ENCODE results near the gene PDZRN4. TPM values are rescaled to one million over a fixed set of nuclear protein-coding genes. Genes with fewer than 3 reads are reported as not detected.

Gene PDZRN4
- total and polyA plus RNA-seq, 2 of the 4 experiments (the other 2 are of a cell fraction) = not detected

GRCh38 chr12:41151793-41152192 lies 36.3 kb upstream of the PDZRN4 start:
- Histone ChIP-seq H2BK20ac (ENCODE audit: low read depth, low read length) (no peak overlapping the region), H3K18ac (ENCODE audit: low read depth, low read length) (no peak overlapping the region), H3K14ac (replicated peaks; ENCODE audit: low read depth, low read length) (no peak overlapping the region), H3K9me1 (ENCODE audit: insufficient read depth, low read length) (no peaks in the 10 kb centered on the region), H3K56ac (ENCODE audit: extremely low read depth, insufficient read depth, low read length) (no peak overlapping the region), H2AK9ac (replicated peaks; ENCODE audit: low read depth, low read length, poor library complexity) (no peak overlapping the region), H3K79me1 (ENCODE audit: low read depth in 1 of 2, low read length in 2 of 2) (no peaks in the 10 kb centered on the region), H3K27ac (ENCODE audit: insufficient read depth, low read length) (no peak overlapping the region), H4K20me1 (ENCODE audit: insufficient read depth, low read length) (no peaks in the 10 kb centered on the region), H3K23ac (ENCODE audit: low read depth, low read length) (no peak overlapping the region), H2BK5ac (ENCODE audit: low read depth, low read length, poor library complexity, severe bottlenecking) (no peak overlapping the region), H2BK15ac (ENCODE audit: low read depth, low read length) (no peak overlapping the region), H2BK120ac (ENCODE audit: low read depth, low read length) (no peak overlapping the region), H3K4me2 (ENCODE audit: low read depth, low read length) (no peak overlapping the region), H4K5ac (ENCODE audit: low read depth, low read length) (no peak overlapping the region), H3K27me3 (ENCODE audit: control insufficient read depth, insufficient read depth, low read length) (no peaks in the 10 kb centered on the region), H3K9me3 (ENCODE audit: control insufficient read depth, insufficient read depth, low read length) (no peaks in the 10 kb centered on the region), H2AFZ (replicated peaks; ENCODE audit: low read length, poor library complexity) (no peak overlapping the region), H3K4me1 (ENCODE audit: control insufficient read depth, insufficient read depth, low read length) (no peaks in the 10 kb centered on the region), H3K36me3 (ENCODE audit: control insufficient read depth, insufficient read depth, low read length) (no peaks in the 10 kb centered on the region), H4K91ac (ENCODE audit: insufficient read depth, low read depth, low read length) (no peak overlapping the region), H3K4me3 (ENCODE audit: insufficient read depth, low read depth, low read length) (no peak overlapping the region), H4K8ac (ENCODE audit: low read depth in 2 of 2, low read length in 2 of 2) (no peak overlapping the region), H3K4ac (ENCODE audit: low read depth, low read length) (no peak overlapping the region), H2AK5ac (ENCODE audit: low read depth, low read length) (no peak overlapping the region), H3K9ac (ENCODE audit: low read depth, low read length) (no peak overlapping the region)
- dilution Hi-C loops (cut with HindIII; ENCODE audit: low sequenced_read_pairs, unreplicated experiment) (no loop called here), in situ Hi-C loops (cut with MboI; ENCODE audit: low sequenced_read_pairs) (no loop called here), intact Hi-C loops (cut with micrococcal nuclease) (no loop called here)
- CTCF ChIA-PET = no interaction called here
- BruUV-seq (replicated peaks) = no TSS peak
- no CpG with 5 or more reads among the region's 3 CpGs for WGBS, 2 experiments (ENCODE audit: extremely low coverage in 2 of 2, insufficient read length in 1 of 2)
- DNase-seq (no peak), ATAC-seq (ENCODE audit: low read depth) (no peak)
- POLR2A ChIA-PET (ENCODE audit: unreplicated experiment) = no interaction called here
- no peak for TF ChIP-seq RFX5 (IDR thresholded peaks at IDR 0.05; ENCODE audit: low read depth, low read length)
- no peak for TF ChIP-seq SMC3 (IDR thresholded peaks at IDR 0.05; ENCODE audit: low read depth, low read length)
- no peak for TF ChIP-seq CHD1 (IDR thresholded peaks at IDR 0.05; ENCODE audit: low read depth, low read length)
- TF ChIP-seq RAD21 (IDR thresholded peaks at IDR 0.05; ENCODE audit: low read length) = no peak
- TF ChIP-seq, protein P1, sequence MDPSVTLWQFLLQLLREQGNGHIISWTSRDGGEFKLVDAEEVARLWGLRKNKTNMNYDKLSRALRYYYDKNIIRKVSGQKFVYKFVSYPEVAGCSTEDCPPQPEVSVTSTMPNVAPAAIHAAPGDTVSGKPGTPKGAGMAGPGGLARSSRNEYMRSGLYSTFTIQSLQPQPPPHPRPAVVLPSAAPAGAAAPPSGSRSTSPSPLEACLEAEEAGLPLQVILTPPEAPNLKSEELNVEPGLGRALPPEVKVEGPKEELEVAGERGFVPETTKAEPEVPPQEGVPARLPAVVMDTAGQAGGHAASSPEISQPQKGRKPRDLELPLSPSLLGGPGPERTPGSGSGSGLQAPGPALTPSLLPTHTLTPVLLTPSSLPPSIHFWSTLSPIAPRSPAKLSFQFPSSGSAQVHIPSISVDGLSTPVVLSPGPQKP (IDR thresholded peaks at IDR 0.05; ENCODE audit: borderline replicate concordance, low read depth, low read length) = no peak
- TF ChIP-seq, protein P2, sequence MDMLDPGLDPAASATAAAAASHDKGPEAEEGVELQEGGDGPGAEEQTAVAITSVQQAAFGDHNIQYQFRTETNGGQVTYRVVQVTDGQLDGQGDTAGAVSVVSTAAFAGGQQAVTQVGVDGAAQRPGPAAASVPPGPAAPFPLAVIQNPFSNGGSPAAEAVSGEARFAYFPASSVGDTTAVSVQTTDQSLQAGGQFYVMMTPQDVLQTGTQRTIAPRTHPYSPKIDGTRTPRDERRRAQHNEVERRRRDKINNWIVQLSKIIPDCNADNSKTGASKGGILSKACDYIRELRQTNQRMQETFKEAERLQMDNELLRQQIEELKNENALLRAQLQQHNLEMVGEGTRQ (IDR thresholded peaks at IDR 0.05; ENCODE audit: low read depth, low read length) = no peak
- TF ChIP-seq NFE2L2 (IDR thresholded peaks at IDR 0.05; ENCODE audit: low read depth, low read length) = no peak
- no peak for TF ChIP-seq CTCF (conservative IDR thresholded peaks at IDR 0.05; ENCODE audit: low read depth, low read length)
- no peak for TF ChIP-seq BHLHE40 (IDR thresholded peaks at IDR 0.05; ENCODE audit: low read depth, low read length)
- no peak for TF ChIP-seq POLR2A (IDR thresholded peaks at IDR 0.05; ENCODE audit: low read depth, low read length)
- TF ChIP-seq CEBPB (IDR thresholded peaks at IDR 0.05; ENCODE audit: low read depth, low read length) = no peak
- no peak for TF ChIP-seq MAZ (IDR thresholded peaks at IDR 0.05; ENCODE audit: borderline replicate concordance, low read depth, low read length)

Measured in IMR-90 (cell line).